ENCODE results near the gene TNRC6C. TPM values are rescaled to one million over a fixed set of nuclear protein-coding genes. Genes with fewer than 3 reads are reported as not detected.

TNRC6C gene
- total RNA-seq, 4 donors from 2014 or later: 9.7 to 70.1 (median 23.2) TPM

DNA sequence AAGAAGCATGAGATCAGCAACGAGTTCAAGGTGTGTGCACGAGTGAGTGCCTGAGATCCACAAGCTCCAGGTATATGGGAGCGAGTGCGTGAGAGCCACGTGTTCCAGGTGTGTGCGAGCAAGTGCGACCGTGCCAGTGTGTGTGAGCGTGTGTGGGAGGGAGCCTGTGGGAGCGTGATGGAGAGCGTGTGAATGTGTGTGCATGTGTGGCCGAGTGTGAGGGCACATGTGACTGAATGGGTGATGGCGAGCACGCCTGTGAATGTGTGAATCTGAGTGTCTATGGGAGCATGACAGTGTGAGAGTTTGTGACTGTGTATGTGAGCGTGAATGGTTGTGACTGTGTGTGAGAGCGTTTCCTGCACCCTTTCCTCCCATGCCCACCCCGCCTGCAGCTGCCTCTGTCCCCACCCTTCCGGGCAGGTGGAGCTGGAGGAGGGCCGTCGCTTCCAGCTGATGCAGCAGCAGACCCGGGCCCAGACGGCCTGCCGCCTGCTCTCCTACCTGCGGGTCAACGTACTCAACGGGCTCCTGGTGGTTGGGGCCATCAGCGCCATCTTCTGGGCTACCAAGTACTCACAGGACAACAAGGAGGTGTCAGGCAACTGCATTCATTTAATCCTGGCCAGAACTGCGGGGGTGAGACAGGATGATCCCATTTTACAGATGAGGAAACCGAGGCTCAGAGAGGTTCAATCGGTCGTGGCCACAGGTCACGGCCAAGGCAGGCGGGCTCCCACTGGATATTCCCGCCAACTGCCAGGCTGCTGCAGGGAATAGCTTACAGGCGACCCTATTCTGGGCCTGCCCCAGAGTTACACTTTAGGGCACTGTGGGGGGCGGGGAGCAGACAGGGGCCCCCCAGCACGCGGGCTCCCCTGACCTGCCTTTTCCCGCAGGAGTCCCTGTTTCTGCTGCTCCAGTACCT is 175.7 kb downstream of the TNRC6C start:
- peak overlapping the region in 3 of 4 donors; percentile 30 to 99 (median 84) for H3K27ac ChIP-seq
- DNase-seq: peak; percentile 80 to 93 (median 84)
- peak overlapping the region in 1 of 4 donors; percentile 97 for H3K4me3 ChIP-seq
- H3K36me3 ChIP-seq: no peaks in the 10 kb centered on the region
- TF ChIP-seq, protein P1, sequence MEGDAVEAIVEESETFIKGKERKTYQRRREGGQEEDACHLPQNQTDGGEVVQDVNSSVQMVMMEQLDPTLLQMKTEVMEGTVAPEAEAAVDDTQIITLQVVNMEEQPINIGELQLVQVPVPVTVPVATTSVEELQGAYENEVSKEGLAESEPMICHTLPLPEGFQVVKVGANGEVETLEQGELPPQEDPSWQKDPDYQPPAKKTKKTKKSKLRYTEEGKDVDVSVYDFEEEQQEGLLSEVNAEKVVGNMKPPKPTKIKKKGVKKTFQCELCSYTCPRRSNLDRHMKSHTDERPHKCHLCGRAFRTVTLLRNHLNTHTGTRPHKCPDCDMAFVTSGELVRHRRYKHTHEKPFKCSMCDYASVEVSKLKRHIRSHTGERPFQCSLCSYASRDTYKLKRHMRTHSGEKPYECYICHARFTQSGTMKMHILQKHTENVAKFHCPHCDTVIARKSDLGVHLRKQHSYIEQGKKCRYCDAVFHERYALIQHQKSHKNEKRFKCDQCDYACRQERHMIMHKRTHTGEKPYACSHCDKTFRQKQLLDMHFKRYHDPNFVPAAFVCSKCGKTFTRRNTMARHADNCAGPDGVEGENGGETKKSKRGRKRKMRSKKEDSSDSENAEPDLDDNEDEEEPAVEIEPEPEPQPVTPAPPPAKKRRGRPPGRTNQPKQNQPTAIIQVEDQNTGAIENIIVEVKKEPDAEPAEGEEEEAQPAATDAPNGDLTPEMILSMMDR (IDR thresholded peaks at IDR 0.05): peak in 5 of 6 experiments; percentile 58 to 76 (median 71)
- no peak for TF ChIP-seq POLR2A (IDR thresholded peaks at IDR 0.05)
- H3K9me3 ChIP-seq: no peaks in the 10 kb centered on the region
- H3K27me3 ChIP-seq: no peaks in the 10 kb centered on the region
- peaks cover 3 to 46% (median 40%) of the 10 kb centered on the region in 4 donors for H3K4me1 ChIP-seq

DNA sequence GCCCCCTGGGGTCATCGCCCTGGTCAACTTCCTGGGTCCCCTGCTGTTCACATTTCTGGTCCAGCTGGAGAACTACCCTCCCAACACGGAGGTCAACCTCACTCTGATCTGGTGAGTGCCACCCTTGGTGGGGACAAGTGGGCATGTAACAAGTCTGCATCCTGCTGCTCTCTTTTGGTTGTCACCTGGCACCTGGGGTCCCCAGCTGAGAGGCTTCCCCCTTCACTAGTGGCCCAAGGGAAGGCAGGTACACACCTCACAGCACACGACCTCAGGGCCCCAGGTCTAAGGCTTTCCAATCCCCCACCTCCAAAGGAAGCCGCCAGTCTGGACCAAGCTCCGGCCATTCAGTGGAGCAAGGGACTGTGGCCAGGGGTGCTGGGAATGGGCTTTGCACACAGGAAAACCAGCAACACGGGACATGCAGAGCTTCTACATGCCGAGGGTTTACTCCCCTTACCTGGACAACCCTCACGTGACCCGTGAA is 176.4 kb downstream of the TNRC6C start:
- no peak for TF ChIP-seq POLR2A (IDR thresholded peaks at IDR 0.05)
- TF ChIP-seq, protein P1 (IDR thresholded peaks at IDR 0.05): no peak
- peak overlapping the region in 1 of 4 donors; percentile 99 for H3K27ac ChIP-seq

DNA sequence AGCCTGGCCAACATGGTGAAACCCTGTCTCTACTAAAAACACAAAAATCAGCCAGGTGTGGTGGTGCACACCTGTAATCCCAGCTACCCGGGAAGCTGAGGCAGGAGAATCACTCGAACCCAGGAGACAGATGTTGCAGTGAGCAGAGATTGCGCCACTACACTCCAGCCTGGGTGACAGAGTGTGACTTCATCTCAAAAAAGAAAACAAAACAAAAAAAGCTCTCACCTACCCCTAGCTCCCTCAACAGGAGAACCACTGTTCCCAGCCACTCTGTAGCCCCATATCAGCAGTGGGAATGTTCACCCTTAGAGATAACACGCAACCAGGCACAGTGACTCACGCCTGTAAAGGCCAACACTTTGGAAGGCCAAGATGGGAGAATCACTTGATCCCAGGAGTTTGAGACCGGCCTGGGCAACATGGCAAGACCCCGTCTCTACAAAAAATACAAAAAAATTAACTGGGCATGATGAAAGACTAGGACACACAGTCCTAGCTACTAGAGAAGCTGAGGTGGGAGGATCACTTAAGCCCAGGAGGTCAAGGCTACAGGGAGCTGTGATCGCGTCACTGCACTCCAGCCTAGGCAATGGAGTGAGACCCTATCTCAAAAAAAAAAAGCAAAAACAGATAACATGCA is 177.5 kb downstream of the TNRC6C start:
- H3K36me3 ChIP-seq: no peaks in the 10 kb centered on the region
- H3K9me3 ChIP-seq: no peaks in the 10 kb centered on the region
- H3K27me3 ChIP-seq: no peaks in the 10 kb centered on the region
- peaks cover 0 to 46% (median 36%) of the 10 kb centered on the region in 4 donors for H3K4me1 ChIP-seq
- no peak for DNase-seq
- no peak overlapping the region for H3K27ac ChIP-seq
- TF ChIP-seq, protein P1 (IDR thresholded peaks at IDR 0.05): no peak
- no peak for TF ChIP-seq POLR2A (IDR thresholded peaks at IDR 0.05)
- H3K4me3 ChIP-seq: no peak overlapping the region

More for the DNA sequence above, 176.4 kb downstream of the TNRC6C start:
- H3K27me3 ChIP-seq: no peaks in the 10 kb centered on the region
- H3K4me1 ChIP-seq: peaks cover 0 to 39% (median 33%) of the 10 kb centered on the region in 4 donors
- H3K9me3 ChIP-seq: no peaks in the 10 kb centered on the region
- DNase-seq: no peak
- no peaks in the 10 kb centered on the region for H3K36me3 ChIP-seq
- H3K4me3 ChIP-seq: no peak overlapping the region

DNA sequence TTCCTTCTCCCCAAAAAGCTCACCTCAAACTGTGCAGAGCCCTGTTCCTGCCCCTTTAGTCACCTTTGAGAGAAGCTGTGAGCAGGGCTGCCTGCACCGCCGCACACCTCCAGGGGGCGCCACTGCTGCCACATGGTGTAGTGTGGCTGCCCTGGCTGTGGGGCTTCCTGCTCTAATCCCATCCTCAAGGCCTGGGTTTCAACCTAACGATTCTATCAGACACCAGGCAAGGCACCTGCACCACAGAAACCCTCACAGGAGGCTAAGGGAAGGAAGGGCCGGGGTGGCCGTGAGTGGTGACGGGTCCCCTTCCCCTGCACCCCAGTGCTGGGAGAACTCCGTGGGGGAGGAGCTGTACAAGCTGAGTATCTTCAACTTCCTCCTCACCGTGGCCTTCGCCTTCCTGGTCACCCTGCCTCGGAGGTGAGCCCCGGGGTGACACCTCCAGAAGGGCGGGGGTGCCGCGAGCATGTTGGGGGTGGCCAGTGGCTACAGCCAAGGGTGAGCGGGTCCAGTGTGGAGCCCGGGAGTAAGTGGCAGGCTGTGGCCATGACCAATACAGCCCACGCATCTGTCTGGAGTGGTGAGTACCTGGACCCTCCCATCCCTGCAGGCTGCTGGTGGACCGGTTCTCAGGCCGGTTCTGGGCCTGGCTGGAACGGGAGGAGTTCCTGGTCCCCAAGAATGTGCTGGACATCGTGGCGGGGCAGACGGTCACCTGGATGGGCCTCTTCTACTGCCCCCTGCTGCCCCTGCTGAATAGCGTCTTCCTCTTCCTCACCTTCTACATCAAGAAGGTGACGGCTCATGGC is 179.1 kb downstream of the TNRC6C start:
- TF ChIP-seq, protein P1 (IDR thresholded peaks at IDR 0.05): peak in 5 of 6 experiments; percentile 23 to 49 (median 33)
- no peak for TF ChIP-seq POLR2A (IDR thresholded peaks at IDR 0.05)
- H3K27ac ChIP-seq: peak overlapping the region in 2 of 4 donors; percentile 6 to 75

More for the DNA sequence above, 179.1 kb downstream of the TNRC6C start:
- no peaks in the 10 kb centered on the region for H3K27me3 ChIP-seq
- H3K9me3 ChIP-seq: no peaks in the 10 kb centered on the region
- H3K36me3 ChIP-seq: no peaks in the 10 kb centered on the region
- H3K4me3 ChIP-seq: peak overlapping the region in 1 of 4 donors; percentile 20
- peaks cover 0 to 47% (median 37%) of the 10 kb centered on the region in 4 donors for H3K4me1 ChIP-seq
- peak in 2 of 3 donors; percentile 59 to 72 for DNase-seq
